DND-41 (cell line): ENCODE data around the gene NRG2.

Experiments used
- CTCF ChIP-seq: IDR thresholded peaks from 2 replicates; pipeline ENCODE4 v1.5.1; 2012; ENCODE audit warnings: borderline replicate concordance, low read length, moderate library complexity, mild to moderate bottlenecking; ENCODE audit not compliant: poor library complexity, severe bottlenecking; ENCODE audit errors: extremely low read depth
- EZH2 ChIP-seq: IDR thresholded peaks from 3 replicates; pipeline ENCODE4 v1.6.1; 2012; ENCODE audit warnings: borderline replicate concordance, low read depth, mild to moderate bottlenecking, moderate library complexity, low read length, inconsistent platforms; ENCODE audit not compliant: severe bottlenecking

- no peak for TF ChIP-seq CTCF
- TF ChIP-seq EZH2, result no peak
Measured at GRCh38 chr5:139914218-139914807, 128.8 kb downstream of the NRG2 start.
